Endothelial cell (in vitro differentiated cells): Measurements from ENCODE around the gene PEMT. TPM values are rescaled to one million over a fixed set of nuclear protein-coding genes. Genes with fewer than 3 reads are reported as not detected.
"Not testable (repeated sequence)": the region's sequence is repeated elsewhere in the genome, so short reads cannot be mapped to it uniquely, and the experiment has no call there.

Source experiments
- DNase-seq: peaks from one replicate; pipeline ENCODE4 v3.0.0; 2021; ENCODE audit warnings: low spot score
- H3K27ac Mint-ChIP-seq: one replicate; pipeline ENCODE4 v1.8.0; 2021; ENCODE audit warnings: mixed read lengths, inconsistent platforms; ENCODE audit not compliant: unreplicated experiment
- H3K27me3 Mint-ChIP-seq: one replicate; pipeline ENCODE4 v1.8.0; 2021; ENCODE audit warnings: mild to moderate bottlenecking, moderate library complexity, mixed read lengths, inconsistent platforms; ENCODE audit not compliant: unreplicated experiment
- H3K36me3 Mint-ChIP-seq: one replicate; pipeline ENCODE4 v1.8.0; 2021; ENCODE audit warnings: mild to moderate bottlenecking, low read depth, mixed read lengths, inconsistent platforms; ENCODE audit not compliant: unreplicated experiment
- H3K4me1 Mint-ChIP-seq: one replicate; pipeline ENCODE4 v1.8.0; 2021; ENCODE audit warnings: mild to moderate bottlenecking, mixed read lengths, inconsistent platforms; ENCODE audit not compliant: unreplicated experiment
- H3K4me3 Mint-ChIP-seq: one replicate; pipeline ENCODE4 v1.8.0; 2021; ENCODE audit warnings: mild to moderate bottlenecking, mixed read lengths, inconsistent platforms; ENCODE audit not compliant: unreplicated experiment
- H3K9me3 Mint-ChIP-seq: one replicate; pipeline ENCODE4 v1.8.0; 2021; ENCODE audit warnings: mixed read lengths, inconsistent platforms; ENCODE audit not compliant: unreplicated experiment
- CTCF ChIP-seq: fragments of 200-600 bp; sonication (generic); IDR thresholded peaks from one replicate; pipeline ENCODE4 v1.5.0; 2021; ENCODE audit warnings: antibody characterized with exemption; ENCODE audit not compliant: unreplicated experiment
- total RNA-seq: library from RNA; stranded (reverse); fragmentation: NEBNext Ultra II Directional; extraction: Animal tissue kit (Norgen Biotek cat#: 25700); gene quantifications from one replicate; pipeline ENCODE4 v1.2.1, GENCODE V29; 2021; ENCODE audit not compliant: unreplicated experiment

The PEMT gene
- total RNA-seq, 1 donor from 2014 or later, result 29.7 TPM

- Mint-ChIP-seq H3K4me3 (no peak overlapping the region), H3K27ac (no peak overlapping the region), H3K9me3 (no peaks in the 10 kb centered on the region), H3K27me3 (peaks cover 6% of the 10 kb centered on the region), H3K4me1 (peaks cover 8% of the 10 kb centered on the region), H3K36me3 (peaks cover 30% of the 10 kb centered on the region)
- TF ChIP-seq CTCF, result no peak
- DNase-seq, result no peak
Observed at GRCh38 chr17:17487998-17488397, 103.5 kb downstream of the PEMT start.

GRCh38 chr17:17486416-17486815, 105.1 kb downstream of the PEMT start:
- DNase-seq, H3K27ac Mint-ChIP-seq, H3K4me3 Mint-ChIP-seq, H3K9me3 Mint-ChIP-seq, H3K27me3 Mint-ChIP-seq, H3K4me1 Mint-ChIP-seq: not testable (repeated sequence)
- H3K36me3 Mint-ChIP-seq, result peaks cover 18% of the 10 kb centered on the region

- Mint-ChIP-seq H3K27me3 (peaks cover 6% of the 10 kb centered on the region), H3K4me1 (peaks cover 10% of the 10 kb centered on the region), H3K27ac (no peak overlapping the region), H3K9me3 (no peaks in the 10 kb centered on the region), H3K4me3 (peak overlapping the region; percentile 57), H3K36me3 (peaks cover 18% of the 10 kb centered on the region)
- no peak for TF ChIP-seq CTCF
- DNase-seq, result no peak
Observed at GRCh38 chr17:17485420-17485819, 106.1 kb downstream of the PEMT start.

DNA sequence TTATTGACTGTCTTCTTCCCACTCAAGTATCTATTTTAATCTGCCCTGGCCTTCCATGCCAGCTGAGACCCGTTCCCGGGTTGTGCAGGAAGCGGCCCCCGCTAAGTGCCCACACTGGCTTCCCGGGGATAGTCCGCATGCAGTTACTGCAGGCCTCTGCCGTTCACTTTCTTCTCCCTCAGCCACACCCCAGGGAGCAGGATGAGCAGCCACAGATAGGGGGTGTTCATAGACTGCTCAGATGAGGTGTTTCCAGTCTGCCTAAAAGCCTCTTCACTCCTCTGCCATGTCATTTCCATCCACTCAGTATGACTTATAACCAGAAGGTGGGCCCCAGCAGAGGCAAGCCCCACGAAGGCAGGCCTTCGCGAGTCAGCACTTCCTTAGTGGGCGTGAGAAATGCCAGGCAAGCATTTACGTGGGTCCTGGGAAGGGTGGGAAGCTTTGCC, 107.0 kb downstream of the PEMT start:
- Mint-ChIP-seq H3K9me3 (no peaks in the 10 kb centered on the region), H3K4me1 (peaks cover 10% of the 10 kb centered on the region), H3K27me3 (peaks cover 8% of the 10 kb centered on the region), H3K4me3 (no peak overlapping the region), H3K27ac (no peak overlapping the region), H3K36me3 (peaks cover 18% of the 10 kb centered on the region)
- TF ChIP-seq CTCF, result no peak
- DNase-seq, result no peak

- no peak for TF ChIP-seq CTCF
- Mint-ChIP-seq H3K4me1 (peaks cover 20% of the 10 kb centered on the region), H3K27ac (no peak overlapping the region), H3K36me3 (peaks cover 8% of the 10 kb centered on the region), H3K9me3 (no peaks in the 10 kb centered on the region), H3K4me3 (no peak overlapping the region), H3K27me3 (peaks cover 5% of the 10 kb centered on the region)
- no peak for DNase-seq
Observed at GRCh38 chr17:17481860-17482259, 109.6 kb downstream of the PEMT start.
